GM04504 (cell line): Measurements from ENCODE around the gene KCNN3.
A peak's percentile ranks its signal among the peaks of the same experiment; 100 is the strongest.

ENCODE experiments used
- DNase-seq: peaks from one replicate; pipeline ENCODE4 v3.0.0-alpha.2; 2012; ENCODE audit warnings: low read depth

KCNN3 gene

GRCh38 chr1:154879038-154879421, 8.9 kb upstream of the KCNN3 start:
- DNase-seq: no peak

GRCh38 chr1:154878371-154879037, 8.4 kb upstream of the KCNN3 start:
- no peak for DNase-seq

- DNase-seq: no peak
Observed at GRCh38 chr1:154877370-154877974, 7.4 kb upstream of the KCNN3 start.

GRCh38 chr1:154876842-154877369, 6.8 kb upstream of the KCNN3 start:
- no peak for DNase-seq

- no peak for DNase-seq
Observed at GRCh38 chr1:154874465-154874864, 4.4 kb upstream of the KCNN3 start.

GRCh38 chr1:154873321-154873950, 3.4 kb upstream of the KCNN3 start:
- no peak for DNase-seq

- no peak for DNase-seq
Observed at GRCh38 chr1:154871374-154871773, 1.3 kb upstream of the KCNN3 start.

- DNase-seq: no peak
Observed at GRCh38 chr1:154870734-154871133, 653 bp upstream of the KCNN3 start.

GRCh38 chr1:154869351-154870114, 548 bp downstream of the KCNN3 start:
- no peak for DNase-seq

GRCh38 chr1:154867841-154868605, 2.1 kb downstream of the KCNN3 start:
- DNase-seq: no peak

- peak; percentile 47 for DNase-seq
Observed at GRCh38 chr1:154867064-154867825, 2.8 kb downstream of the KCNN3 start.

- no peak for DNase-seq
Observed at GRCh38 chr1:154866257-154867063, 3.6 kb downstream of the KCNN3 start.

GRCh38 chr1:154865442-154866256, 4.4 kb downstream of the KCNN3 start:
- DNase-seq: no peak

GRCh38 chr1:154864189-154864975, 5.7 kb downstream of the KCNN3 start:
- no peak for DNase-seq

- no peak for DNase-seq
Observed at GRCh38 chr1:154863315-154864174, 6.5 kb downstream of the KCNN3 start.

- DNase-seq: no peak
Observed at GRCh38 chr1:154862907-154863306, 7.2 kb downstream of the KCNN3 start.

GRCh38 chr1:154861607-154862094, 8.4 kb downstream of the KCNN3 start:
- DNase-seq: no peak
